GM18868 (cell line): ENCODE data around the gene POLR1H.

Experiments
- ATAC-seq: cut with Tn5 transposase; IDR thresholded peaks from one replicate; pipeline ENCODE4 v1.9.1; 2021; ENCODE audit warnings: mild to moderate bottlenecking, moderate library complexity; ENCODE audit not compliant: unreplicated experiment

Gene POLR1H

GRCh38 chr6:30093951-30094661, 33.0 kb downstream of the POLR1H start:
- ATAC-seq: no peak

- no peak for ATAC-seq
These were observed 35.8 kb downstream of the POLR1H start for GRCh38 chr6:30096829-30097228.

- no peak for ATAC-seq
These were observed 37.1 kb downstream of the POLR1H start for GRCh38 chr6:30097902-30098768.

GRCh38 chr6:30100154-30100553, 39.1 kb downstream of the POLR1H start:
- no peak for ATAC-seq

GRCh38 chr6:30100585-30101443, 39.7 kb downstream of the POLR1H start:
- ATAC-seq: no peak

- peak; percentile 80 for ATAC-seq
These were observed 40.7 kb downstream of the POLR1H start for GRCh38 chr6:30101444-30102413.

GRCh38 chr6:30102414-30102969, 41.4 kb downstream of the POLR1H start:
- no peak for ATAC-seq

GRCh38 chr6:30102970-30103871, 42.2 kb downstream of the POLR1H start:
- peak; percentile 67 for ATAC-seq

GRCh38 chr6:30103872-30104179, 42.8 kb downstream of the POLR1H start:
- ATAC-seq: no peak

- no peak for ATAC-seq
These were observed 43.6 kb downstream of the POLR1H start for GRCh38 chr6:30104661-30105060.

GRCh38 chr6:30111266-30111856, 50.3 kb downstream of the POLR1H start:
- ATAC-seq: no peak

GRCh38 chr6:30112402-30112994, 51.4 kb downstream of the POLR1H start:
- no peak for ATAC-seq

- peak; percentile 76 for ATAC-seq
These were observed 52.1 kb downstream of the POLR1H start, which contains the start of gene TRIM31 for GRCh38 chr6:30113003-30113759. Gene TRIM31 (minus strand): TSS chr6:30113090. CDS start chr6:30112805, 285 bp downstream.

GRCh38 chr6:30113841-30114240, 52.8 kb downstream of the POLR1H start:
- no peak for ATAC-seq
